ENCODE measurements around the gene SLC26A1.

GRCh38 chr4:1015746-1016145 is 22.5 kb upstream of the SLC26A1 start:
- TF ChIP-seq POLR2A (IDR thresholded peaks at IDR 0.05) (no peak), CTCF (IDR thresholded peaks at IDR 0.05) (no peak)

Measured in body of pancreas (tissue), 4 donors.